Left colon (tissue), 2 donors: ENCODE measurements around the gene SETBP1. TPM values are rescaled to one million over a fixed set of nuclear protein-coding genes. Genes with fewer than 3 reads are reported as not detected.

ENCODE experiments used
- ATAC-seq: fragments of 200-7000 bp; cut with Tn5 transposase; one replicate; pipeline ENCODE4 v1.9.1; 2020; ENCODE audit warnings: mild to moderate bottlenecking, moderate library complexity
- DNase-seq, 2 donors: peaks; one replicate each; pipeline ENCODE4 v3.0.0-alpha.2; 2020
- intact Hi-C, 2 donors: fragments of 100-400 bp; cut with DNase I in 1 of 2; cut with micrococcal nuclease in 1 of 2; formaldehyde crosslinking; loops; one replicate each; pipeline versions ENCODE4 v1.11.2 to v1.14.0; 2022; cut with DNase I, micrococcal nuclease
- long read RNA-seq: library from polyadenylated mRNA; unstranded; transcript quantifications from one replicate; pipeline ENCODE4 v2.0.0, GENCODE V29; 2021
- total RNA-seq, 2 donors: library from RNA; stranded (reverse); fragmentation: NEBNext Ultra II Directional; extraction: Animal tissue kit (Norgen Biotek cat#: 25700); gene quantifications; one replicate each; pipeline ENCODE4 v1.2.1, GENCODE V29; 2021
- donor health status: DM: no; HTN: no; CAD: no.
- donor health status: DM: yes; HTN: yes; CAD: no.

The SETBP1 gene
- 10 to 100 TPM; 10.2 to 21.2 TPM for total RNA-seq
- long read RNA-seq, result 0 reads

DNA sequence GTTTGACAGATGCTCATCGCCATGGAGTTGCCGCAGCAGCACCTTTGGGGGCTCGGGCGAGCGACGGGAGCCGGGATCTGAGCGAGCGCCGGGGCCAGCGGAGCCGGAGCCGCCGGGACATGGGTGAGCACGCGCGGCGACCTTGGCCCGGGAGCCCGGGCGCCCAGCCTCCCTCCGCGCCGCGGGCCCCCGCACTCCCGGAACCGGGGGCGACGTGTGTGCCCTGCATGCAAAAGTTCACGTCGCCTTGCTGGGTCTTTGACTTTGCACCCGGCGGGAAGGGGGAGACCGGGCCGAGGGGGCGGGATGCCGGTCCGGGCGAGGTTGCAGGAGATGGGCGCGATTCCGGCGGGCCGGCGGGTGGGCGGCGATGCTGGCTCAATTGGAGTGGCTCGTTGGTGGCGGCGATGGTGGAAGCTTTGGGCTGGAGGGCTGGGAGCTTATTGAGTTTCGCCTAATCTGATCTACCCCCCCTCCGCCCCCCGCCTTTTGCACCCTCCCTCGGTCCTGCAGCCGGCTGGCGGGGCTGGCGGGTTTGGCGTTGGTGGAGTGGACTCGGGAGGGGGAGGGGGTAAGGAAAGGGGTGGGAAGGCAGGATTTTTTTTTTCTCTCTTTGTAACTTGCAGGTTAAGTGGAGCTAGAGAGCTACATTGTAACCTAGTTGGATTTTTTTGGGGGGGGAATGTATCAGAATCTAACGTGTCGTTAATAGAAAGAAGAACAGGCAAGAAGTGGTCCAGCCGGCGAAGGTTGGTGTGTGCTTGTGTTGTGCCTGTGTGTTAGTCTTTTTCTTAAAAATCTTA is at the start of gene SETBP1:
SETBP1 (plus strand) TSS at position 616 of the 803 bp plus-strand sequence. CDS start 20,459 bp downstream, outside the sequence.
- ATAC-seq, result peak; percentile 36
- intact Hi-C loops, result loop anchor here in 1 of 2 donors (10.0 kb wide), 2 partner anchors 104 to 334 kb away; no protein-coding TSS in a partner anchor

DNA sequence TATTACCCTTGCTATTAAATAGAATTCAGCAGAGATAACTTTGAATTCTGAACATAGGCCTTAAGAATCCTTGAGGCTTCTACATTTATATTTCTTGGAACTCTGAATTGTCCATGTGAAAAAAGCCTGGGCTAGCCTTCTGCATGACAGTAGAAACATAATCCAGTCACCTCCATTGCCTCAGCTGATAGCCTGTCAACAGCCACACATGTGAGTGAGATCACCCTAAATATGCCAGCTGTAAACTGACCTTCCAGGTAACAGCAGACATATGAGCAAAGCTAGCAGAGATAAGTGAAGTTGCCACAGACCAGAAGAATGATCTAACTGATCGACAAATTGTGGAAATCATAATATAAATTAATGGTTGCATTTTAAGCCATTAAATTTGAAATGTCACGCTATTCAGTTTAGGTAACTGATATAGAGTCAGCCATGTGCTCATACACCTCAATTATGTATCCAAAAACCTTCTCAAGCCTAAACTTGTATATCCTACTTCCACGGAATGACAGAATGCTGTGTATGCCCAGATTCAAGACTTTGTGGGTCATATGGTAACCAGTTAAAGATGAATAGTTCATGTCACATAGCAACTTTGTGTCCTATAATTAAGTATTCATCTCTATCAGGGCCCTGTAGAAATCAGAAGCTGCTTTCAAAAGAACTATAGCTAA is 48.1 kb upstream of the SETBP1 start:
- no peak for DNase-seq
- no peak for ATAC-seq
- intact Hi-C loops, result no loop called here

More for the DNA sequence above, at the start of gene SETBP1:
- peak; percentile 68 to 79 for DNase-seq

DNA sequence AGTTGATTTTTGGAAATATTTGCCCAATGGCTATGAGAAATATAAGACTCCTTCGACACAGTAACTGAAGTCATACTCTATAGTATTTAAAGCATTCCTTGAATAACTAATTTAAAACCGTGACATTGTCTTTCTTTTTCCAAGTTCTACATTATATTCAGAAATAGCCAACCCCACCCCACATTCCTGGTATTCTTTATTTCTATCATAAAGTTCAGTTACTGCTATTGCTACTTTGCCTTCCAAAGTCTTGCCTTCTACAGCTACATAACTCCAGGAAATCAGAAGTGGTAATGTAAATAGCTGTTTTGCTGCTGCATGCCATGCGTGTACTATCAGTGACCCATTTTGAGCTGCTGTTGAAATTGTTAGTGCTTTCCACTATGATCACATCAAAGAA is 45.1 kb upstream of the SETBP1 start:
- DNase-seq, result no peak

DNA sequence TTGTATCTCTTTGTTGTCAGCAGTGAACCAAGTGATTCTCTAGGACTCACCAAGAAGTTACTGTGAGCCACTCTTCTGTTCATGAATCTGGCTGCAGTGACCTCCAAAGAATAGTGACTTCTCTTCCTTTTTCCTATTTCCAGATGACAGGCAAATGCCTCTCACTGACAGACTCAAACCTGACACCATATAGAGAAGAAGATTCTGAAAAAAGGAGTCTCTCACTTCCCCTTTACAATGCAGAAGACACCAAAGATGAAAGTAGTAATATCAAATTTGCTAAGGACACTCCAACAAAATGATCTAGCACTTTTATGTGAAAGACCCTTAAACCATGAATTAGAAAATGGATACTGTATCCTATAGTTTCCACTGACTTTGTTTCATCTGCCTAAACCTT is 44.4 kb upstream of the SETBP1 start:
- intact Hi-C loops, result no loop called here
- no peak for ATAC-seq
- no peak for DNase-seq

More for the DNA sequence above, 45.1 kb upstream of the SETBP1 start:
- intact Hi-C loops, result no loop called here
- ATAC-seq, result no peak

DNA sequence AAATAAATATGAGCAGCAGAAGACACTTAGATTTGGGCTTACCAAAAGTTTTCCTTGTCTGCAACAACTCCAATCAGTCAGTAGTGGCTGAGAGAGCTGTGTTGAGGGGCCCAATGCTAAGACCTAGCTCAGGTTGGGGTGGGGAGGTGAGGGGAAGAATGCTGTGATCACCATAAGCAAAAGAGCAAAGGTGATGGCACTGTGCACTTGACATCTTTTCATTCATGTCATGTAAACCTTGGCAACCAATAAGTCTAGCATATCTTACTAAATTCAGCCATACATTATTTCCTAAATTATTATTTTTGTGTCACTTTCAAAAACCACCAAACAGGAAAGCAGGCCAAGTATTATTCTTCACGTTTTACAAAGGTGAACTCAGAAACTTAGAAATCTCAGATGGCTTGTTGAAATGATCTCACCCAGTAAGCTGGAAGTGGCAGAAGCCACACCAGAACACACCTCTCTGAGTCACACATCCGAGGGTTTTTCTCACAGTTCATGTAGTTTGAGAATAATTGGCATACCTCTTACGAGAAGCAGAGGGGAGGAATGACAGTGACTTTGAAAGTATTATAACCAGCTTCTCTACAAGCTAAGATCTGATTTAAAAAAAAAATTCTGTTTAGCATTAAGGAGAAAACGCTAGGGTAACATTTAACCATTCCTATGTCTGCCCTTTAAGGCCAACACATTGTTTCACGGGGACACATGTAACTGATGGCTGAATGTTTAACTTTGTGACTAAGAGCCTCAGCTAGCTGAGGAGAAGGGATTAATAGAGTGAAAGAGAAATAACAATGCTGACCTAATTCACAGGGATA is 43.3 kb upstream of the SETBP1 start:
- intact Hi-C loops, result no loop called here
- DNase-seq (no peak), ATAC-seq (no peak)

DNA sequence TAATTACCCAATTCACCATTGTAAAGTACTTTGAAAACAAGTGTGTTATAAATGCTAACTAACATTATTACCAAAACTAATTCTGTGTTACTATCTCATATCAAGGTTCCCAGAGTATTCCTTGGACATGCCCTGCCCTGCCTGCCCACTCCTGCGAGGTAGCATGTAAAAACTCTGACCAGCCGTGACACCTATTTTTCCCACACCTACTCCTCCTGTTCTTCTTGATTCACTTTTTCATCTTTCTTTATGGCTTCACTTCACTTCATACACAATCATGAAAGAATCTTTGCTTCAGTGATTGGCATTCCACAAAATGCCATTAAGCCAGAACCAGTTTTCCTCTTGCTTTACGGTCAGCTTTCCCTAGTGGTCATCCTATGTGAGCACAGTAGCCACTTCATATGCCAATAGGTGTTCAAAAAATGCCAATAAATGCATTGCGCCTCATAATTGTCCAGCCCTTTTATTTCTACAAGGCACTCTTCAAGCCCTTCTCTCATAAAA is 42.6 kb upstream of the SETBP1 start:
- ATAC-seq, result no peak
- intact Hi-C loops, result no loop called here

DNA sequence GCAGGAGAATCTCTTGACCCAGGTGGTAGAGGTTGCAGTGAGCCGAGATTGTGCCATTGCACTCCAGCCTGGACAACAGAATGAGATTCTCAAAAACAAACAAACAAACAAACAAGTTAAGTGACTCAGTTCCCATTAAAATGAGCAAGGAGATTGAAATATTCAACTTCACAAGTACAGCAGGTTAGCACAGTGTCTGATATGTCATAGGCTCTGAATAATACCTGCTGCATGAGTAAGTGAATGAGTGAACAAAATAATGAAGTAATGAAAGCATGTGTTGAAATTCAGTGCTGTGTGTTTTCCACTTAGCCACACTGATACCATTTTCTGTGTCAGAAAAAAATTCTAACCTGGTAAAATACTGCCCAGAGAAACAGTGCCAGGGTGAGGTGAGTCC is 41.9 kb upstream of the SETBP1 start:
- DNase-seq, result no peak
- no peak for ATAC-seq
- intact Hi-C loops, result no loop called here

More for the DNA sequence above, 42.6 kb upstream of the SETBP1 start:
- DNase-seq, result no peak

DNA sequence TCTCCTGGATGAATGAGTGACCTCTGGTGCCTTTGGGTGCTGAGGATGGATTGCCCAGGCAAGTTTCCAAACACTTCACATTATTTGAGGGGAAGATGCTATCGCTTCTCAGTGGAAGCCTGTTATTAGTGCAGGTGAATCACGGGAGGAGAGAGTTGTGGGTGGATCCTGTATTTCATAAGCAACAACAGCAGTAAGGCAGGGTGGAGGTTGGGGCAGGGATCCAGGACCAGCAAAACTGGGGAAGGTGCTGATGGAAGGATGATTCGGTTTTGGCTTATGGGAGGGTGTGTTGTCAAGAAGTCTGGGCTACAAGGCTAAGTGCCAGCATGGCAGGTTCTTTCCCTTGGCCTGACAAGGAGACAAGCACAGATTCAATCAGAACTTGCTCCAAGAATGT is 37.7 kb upstream of the SETBP1 start:
- intact Hi-C loops, result no loop called here
- ATAC-seq (no peak), DNase-seq (no peak)

DNA sequence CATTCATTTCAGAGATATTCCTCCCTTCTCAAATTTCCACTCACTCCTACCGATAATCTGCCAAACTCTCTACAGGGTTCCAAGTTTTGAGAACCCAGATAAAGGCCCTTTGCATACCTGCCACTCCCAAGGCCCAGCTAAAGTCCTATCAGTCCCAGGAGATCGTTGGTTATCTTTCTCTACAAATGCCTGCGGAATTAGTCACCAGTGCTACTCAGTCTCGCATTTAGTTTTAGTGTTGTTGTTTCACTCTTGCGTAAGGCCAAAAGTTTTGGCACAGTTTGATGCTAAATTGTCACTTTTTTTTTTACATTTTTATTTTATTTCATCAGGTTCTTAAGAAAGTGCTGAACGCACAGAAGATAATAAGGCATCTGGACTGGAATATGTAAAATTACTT is 29.2 kb upstream of the SETBP1 start:
- DNase-seq, result no peak
- ATAC-seq, result no peak
- intact Hi-C loops, result no loop called here

DNA sequence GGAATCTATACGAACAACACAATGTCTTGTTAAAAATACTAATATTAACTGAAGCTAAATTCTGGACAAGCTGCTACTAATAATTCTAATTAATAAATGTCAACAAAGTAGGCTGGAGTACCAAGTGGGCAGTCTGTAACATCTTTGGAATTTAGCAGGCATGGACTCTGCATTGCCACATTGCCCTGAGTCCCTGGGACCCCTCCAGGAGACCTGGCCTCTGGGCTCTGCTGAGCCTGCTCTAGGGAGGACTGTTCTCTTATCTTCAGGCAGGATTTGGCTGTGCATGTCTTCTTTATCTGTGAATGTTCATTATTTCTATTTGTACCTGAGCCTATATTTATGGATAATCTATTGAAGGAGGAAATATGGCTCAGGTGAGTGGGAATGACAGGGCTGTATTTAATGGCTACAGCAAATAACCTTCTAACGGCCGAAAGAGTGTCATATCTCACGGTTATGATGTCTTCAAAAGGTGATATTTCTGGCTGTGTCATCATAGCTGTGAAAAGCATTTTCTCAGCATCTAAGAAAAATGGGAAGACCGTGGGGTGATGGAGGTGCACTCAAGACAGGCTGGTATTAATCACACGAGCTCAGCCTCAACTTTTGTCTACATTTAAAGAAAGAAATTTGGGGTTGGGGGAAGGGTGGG is 28.6 kb upstream of the SETBP1 start:
- DNase-seq (no peak), ATAC-seq (no peak)
- intact Hi-C loops, result no loop called here

DNA sequence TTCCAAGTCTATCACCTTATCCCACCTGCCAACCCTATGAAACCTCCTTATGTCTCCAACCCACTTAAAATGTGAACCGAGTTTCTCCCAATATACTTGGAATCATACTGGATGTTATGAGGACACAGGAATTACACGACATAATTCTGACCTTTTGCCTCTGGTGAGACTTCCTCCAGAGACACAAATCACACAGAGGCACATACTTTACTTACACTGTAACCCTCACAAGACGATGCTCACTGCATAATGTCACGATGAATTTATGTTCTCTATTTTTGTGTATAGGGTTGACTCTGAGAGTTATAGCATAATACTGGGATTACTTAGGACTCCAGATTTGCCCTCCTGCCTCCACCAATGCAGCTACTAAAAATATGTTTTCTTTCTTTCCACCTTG is 28.0 kb upstream of the SETBP1 start:
- no peak for DNase-seq
- intact Hi-C loops, result no loop called here
- no peak for ATAC-seq

DNA sequence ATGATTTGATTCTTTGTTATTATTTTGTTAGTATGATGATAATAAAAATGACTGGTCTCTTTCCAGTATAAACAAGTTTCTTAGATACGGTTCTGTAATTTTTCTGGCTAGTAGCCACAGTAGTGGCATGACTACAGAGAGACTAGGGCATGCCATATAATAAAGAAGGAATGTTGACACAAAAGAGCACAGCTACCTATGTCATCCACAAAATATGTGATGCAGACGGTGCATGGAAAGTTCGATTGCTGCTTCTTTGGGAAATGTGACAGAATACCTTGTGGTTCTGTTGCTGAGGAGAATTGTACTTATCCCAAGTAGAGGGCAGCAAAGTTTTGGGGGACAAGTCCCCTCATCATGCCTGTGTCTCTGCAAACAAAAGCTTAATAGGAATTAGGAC is 26.1 kb upstream of the SETBP1 start:
- ATAC-seq (no peak), DNase-seq (no peak)
- intact Hi-C loops, result no loop called here

DNA sequence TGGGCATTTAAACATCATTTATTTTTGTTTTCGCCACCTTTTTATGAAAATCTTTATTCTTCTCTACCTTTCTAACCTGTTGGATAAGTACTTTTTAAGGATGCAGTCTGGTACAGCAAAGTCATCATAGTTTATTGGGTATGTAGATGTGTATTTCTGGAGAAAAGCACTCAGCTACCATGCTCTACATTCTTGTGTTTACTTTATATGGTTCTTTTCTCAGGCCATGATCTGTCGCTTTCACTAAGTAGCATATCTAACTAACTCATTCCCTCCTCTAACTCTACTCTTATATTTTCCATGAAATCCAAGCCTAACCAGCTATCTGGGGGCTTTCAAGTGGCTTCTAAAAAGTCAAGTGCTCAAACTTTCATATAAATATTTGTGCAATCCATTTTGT is 25.3 kb upstream of the SETBP1 start:
- DNase-seq, result no peak
- ATAC-seq, result no peak
- intact Hi-C loops, result no loop called here

DNA sequence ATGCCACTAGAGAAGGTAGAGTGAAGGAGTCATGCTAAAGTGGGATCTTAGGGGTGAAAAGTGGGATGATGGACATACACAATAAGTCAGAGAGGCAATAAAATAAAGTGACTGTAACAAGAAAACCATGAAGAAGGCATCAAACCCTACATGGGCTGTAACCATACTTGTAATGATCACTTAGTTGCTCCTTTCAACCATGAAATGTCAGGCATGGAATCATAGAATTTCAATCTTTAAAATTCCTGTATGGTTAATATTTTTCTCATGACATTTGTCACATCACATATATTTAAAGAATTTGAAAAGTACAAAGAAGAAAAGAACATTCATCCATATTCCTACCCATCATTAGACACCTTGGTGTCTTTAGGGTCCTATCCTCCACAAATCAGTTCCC is 20.9 kb upstream of the SETBP1 start:
- DNase-seq, result no peak
- no peak for ATAC-seq
- intact Hi-C loops, result no loop called here

DNA sequence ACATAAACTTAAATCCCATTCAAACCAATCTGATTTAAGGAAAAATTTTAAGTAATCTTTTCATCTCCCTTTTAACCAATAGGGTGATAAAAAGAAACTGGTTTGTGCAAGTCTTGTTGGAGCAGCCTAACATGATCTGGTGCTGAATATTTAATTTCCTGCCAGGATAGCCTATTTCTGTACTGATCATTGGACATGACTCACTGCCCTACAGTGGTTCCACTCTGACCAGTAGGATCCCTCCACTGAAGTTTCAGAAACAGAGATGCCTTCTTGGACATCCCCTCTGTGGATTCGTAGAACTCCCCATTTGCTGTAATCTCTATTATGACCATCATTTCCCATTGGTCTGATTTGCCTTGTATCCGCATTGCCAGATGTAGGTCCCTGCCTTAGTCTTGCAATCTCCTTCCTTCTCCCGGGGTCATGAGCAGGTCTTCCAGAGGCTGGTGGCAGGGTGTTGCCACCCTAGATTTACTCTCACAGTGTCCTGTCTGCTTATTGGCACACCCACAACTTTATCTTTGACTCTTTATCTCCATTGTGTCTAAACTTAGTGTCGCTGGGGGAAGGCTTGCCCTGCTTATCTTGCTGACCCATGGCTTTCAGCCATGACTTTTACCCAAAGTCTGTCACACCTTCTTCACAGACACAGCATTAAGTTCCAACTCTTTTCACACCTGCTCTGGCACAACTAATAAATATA is 12.3 kb upstream of the SETBP1 start:
- DNase-seq, result no peak
- intact Hi-C loops, result no loop called here
- ATAC-seq, result peak; percentile 73

DNA sequence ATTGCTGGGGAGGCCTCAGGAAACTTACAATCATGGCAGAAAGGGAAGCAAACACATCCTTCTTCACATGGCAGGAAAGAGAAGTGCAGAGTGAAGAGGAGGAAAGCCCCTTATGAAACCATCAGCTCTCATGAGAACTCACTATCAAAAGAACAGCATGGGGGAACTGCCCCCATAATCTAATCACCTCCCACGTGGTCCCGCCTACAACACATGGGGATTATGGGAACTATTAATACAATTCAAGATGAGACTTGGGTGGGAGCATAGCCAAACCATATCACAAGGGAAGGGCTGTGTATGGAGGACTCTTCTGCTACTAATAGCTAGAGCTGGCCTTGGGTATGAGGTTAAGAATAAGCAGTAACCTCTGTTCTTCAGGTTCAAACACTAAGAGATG is 8.8 kb upstream of the SETBP1 start:
- no peak for ATAC-seq
- DNase-seq, result no peak
- intact Hi-C loops, result no loop called here

DNA sequence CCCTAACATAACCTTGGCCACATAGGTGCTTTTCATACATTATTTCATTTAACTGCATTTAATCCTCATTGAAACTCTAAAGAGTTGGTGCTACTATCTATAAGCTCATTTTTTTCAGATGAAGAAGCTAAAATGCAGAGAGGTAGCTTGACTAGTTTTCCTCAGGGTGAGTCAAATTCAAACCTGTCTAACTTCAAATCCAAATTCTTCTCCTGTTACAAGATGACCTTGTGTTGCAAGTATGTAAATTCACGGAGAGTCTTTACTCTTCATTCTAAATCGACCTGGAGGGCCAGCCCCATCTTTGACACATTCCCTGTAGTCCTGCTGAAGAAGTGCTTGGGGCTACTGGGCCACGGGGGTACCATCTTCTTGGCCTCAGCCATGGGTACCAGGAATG is 8.2 kb upstream of the SETBP1 start:
- DNase-seq (no peak), ATAC-seq (no peak)
- intact Hi-C loops, result no loop called here

DNA sequence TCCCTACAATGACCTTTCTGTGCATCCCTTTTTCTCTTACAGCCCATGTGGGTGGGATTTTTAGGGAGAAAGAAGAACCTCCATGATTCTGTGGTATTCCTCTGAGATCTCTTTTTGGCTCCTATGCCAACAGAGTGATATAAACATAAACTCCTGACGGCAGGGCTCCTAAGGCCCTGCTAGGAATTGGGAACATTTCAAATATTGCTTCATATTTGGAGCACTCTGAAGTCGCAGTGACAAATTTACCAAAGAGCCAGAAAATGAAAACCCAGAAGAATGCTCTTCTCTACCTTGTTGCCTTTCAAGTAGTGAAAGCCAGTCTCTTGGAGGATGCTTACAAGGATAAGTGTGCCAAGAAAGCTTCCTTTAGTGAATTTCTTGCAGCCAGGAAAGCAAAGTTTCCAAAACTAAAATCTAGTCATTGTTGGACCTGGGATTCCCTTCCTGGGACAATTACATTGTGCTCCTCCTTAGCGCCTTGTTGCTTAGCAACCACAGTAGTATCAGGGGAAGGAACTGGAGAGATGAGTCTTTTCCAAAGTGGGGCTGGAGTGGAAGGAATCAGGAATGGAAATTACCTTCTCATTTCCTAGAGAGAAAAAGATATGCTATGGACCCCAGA is 7.3 kb upstream of the SETBP1 start:
- DNase-seq, result no peak
- intact Hi-C loops, result no loop called here
- no peak for ATAC-seq
